OCI-LY1 (cell line): ENCODE results near the gene CCBE1.

Source experiments
- H2AFZ ChIP-seq: fragments of 200-600 bp; sonication (generic), shearing (Covaris generic); 2 replicates; pipeline ENCODE4 v1.6.0; 2014; ENCODE audit warnings: antibody characterized with exemption, mild to moderate bottlenecking, low read length
- H3F3A ChIP-seq: fragments of 200-600 bp; sonication (generic), shearing (Covaris generic); 2 replicates; pipeline ENCODE4 v1.6.0; 2014; ENCODE audit warnings: mild to moderate bottlenecking, antibody characterized with exemption, low read length, moderate library complexity; ENCODE audit not compliant: insufficient read depth
- H3K27ac ChIP-seq: fragments of 200-600 bp; sonication (generic); 2 replicates; pipeline ENCODE4 v1.5.1; 2014; ENCODE audit warnings: low read length, mixed run types, mild to moderate bottlenecking, low read depth; ENCODE audit not compliant: poor library complexity, severe bottlenecking
- H3K27me3 ChIP-seq: fragments of 200-600 bp; sonication (generic); 2 replicates; pipeline ENCODE4 v1.6.0; 2014; ENCODE audit warnings: antibody characterized with exemption, mild to moderate bottlenecking, low read length, moderate library complexity; ENCODE audit not compliant: insufficient read depth
- H3K36me3 ChIP-seq: fragments of 200-600 bp; sonication (generic); 2 replicates; pipeline ENCODE4 v1.6.1; 2014; ENCODE audit warnings: mild to moderate bottlenecking, antibody characterized with exemption, low read length, moderate library complexity, mixed read lengths; ENCODE audit not compliant: insufficient read depth
- H3K4me1 ChIP-seq: fragments of 200-600 bp; sonication (generic); 2 replicates; pipeline ENCODE4 v1.5.1; 2014; ENCODE audit warnings: mild to moderate bottlenecking, low read length, moderate library complexity; ENCODE audit not compliant: insufficient read depth, severe bottlenecking
- H3K4me2 ChIP-seq: fragments of 200-600 bp; sonication (generic), shearing (Covaris generic); 2 replicates; pipeline ENCODE4 v1.6.1; 2014; ENCODE audit warnings: low read length
- H3K4me3 ChIP-seq: fragments of 200-600 bp; sonication (generic); 2 replicates; pipeline ENCODE4 v1.5.1; 2014; ENCODE audit warnings: low read length, low read depth, mild to moderate bottlenecking, mixed read lengths; ENCODE audit not compliant: poor library complexity, severe bottlenecking
- H3K79me2 ChIP-seq: fragments of 200-600 bp; shearing (Covaris generic); 2 replicates; pipeline ENCODE4 v1.6.1; 2016; ENCODE audit warnings: mixed run types, low read length, mixed read lengths; ENCODE audit not compliant: insufficient read depth
- H3K9ac ChIP-seq: fragments of 200-600 bp; sonication (generic), shearing (Covaris generic); 2 replicates; pipeline ENCODE4 v1.6.1; 2014; ENCODE audit warnings: mild to moderate bottlenecking, low read length, mixed read lengths
- H3K9me2 ChIP-seq: fragments of 200-600 bp; sonication (generic), shearing (Covaris generic); 2 replicates; pipeline ENCODE4 v1.6.1; 2014; ENCODE audit warnings: low read depth, mild to moderate bottlenecking, low read length, mixed read lengths
- H3K9me3 ChIP-seq: fragments of 200-600 bp; shearing (Covaris generic); 2 replicates; pipeline ENCODE4 v1.6.1; 2014; ENCODE audit warnings: low read length, mixed read lengths
- H4K20me1 ChIP-seq: fragments of 200-600 bp; sonication (generic), shearing (Covaris generic); 2 replicates; pipeline ENCODE4 v1.6.0; 2016; ENCODE audit warnings: mild to moderate bottlenecking, low read length; ENCODE audit not compliant: insufficient read depth
- EZH2 ChIP-seq: fragments of 200-600 bp; sonication (generic), shearing (Covaris generic); IDR thresholded peaks from 2 replicates; pipeline ENCODE4 v1.8.0; 2017; ENCODE audit warnings: borderline replicate concordance, mixed run types, mild to moderate bottlenecking, antibody characterized with exemption, low read length, moderate library complexity, mixed read lengths
- TF ChIP-seq, protein P1 (sequence below): fragments of 200-600 bp; sonication (generic), shearing (Covaris generic); IDR thresholded peaks from 2 replicates; pipeline ENCODE4 v1.5.1; 2017; ENCODE audit warnings: mild to moderate bottlenecking, antibody characterized with exemption, low read length, moderate library complexity, mixed read lengths

The CCBE1 gene

DNA sequence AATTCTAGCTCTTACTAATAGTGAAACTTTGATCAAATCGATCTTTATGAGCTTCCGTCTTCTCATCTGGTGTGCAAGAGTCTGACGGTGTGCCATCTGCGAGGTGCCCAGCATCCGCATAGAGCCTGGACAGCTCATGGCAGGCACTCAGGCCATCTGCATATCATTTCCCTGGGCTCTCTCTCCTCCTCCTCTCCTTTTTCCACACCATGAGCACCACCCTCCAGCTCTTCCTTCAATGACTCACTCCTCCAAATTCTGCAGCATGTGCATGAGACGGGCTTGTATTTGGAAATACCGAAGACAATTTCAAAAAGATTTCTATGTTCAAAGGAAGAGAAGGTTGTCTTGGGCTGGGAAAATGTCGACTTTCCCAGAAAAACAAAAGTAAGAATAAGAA lies 161.1 kb downstream of the CCBE1 start:
- no peaks in the 10 kb centered on the region for H3K27me3 ChIP-seq
- H3K4me3 ChIP-seq = no peak overlapping the region
- no peaks in the 10 kb centered on the region for H3K79me2 ChIP-seq
- H3K9me2 ChIP-seq = no peaks in the 10 kb centered on the region
- no peak overlapping the region for H3K4me2 ChIP-seq
- H2AFZ ChIP-seq = no peak overlapping the region
- no peaks in the 10 kb centered on the region for H3K9me3 ChIP-seq
- no peaks in the 10 kb centered on the region for H3K36me3 ChIP-seq
- H3K9ac ChIP-seq = no peak overlapping the region
- H3F3A ChIP-seq = no peaks in the 10 kb centered on the region
- no peaks in the 10 kb centered on the region for H4K20me1 ChIP-seq
- no peak for TF ChIP-seq EZH2
- TF ChIP-seq, protein P1, sequence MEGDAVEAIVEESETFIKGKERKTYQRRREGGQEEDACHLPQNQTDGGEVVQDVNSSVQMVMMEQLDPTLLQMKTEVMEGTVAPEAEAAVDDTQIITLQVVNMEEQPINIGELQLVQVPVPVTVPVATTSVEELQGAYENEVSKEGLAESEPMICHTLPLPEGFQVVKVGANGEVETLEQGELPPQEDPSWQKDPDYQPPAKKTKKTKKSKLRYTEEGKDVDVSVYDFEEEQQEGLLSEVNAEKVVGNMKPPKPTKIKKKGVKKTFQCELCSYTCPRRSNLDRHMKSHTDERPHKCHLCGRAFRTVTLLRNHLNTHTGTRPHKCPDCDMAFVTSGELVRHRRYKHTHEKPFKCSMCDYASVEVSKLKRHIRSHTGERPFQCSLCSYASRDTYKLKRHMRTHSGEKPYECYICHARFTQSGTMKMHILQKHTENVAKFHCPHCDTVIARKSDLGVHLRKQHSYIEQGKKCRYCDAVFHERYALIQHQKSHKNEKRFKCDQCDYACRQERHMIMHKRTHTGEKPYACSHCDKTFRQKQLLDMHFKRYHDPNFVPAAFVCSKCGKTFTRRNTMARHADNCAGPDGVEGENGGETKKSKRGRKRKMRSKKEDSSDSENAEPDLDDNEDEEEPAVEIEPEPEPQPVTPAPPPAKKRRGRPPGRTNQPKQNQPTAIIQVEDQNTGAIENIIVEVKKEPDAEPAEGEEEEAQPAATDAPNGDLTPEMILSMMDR = no peak
- no peak overlapping the region for H3K27ac ChIP-seq
- no peaks in the 10 kb centered on the region for H3K4me1 ChIP-seq

DNA sequence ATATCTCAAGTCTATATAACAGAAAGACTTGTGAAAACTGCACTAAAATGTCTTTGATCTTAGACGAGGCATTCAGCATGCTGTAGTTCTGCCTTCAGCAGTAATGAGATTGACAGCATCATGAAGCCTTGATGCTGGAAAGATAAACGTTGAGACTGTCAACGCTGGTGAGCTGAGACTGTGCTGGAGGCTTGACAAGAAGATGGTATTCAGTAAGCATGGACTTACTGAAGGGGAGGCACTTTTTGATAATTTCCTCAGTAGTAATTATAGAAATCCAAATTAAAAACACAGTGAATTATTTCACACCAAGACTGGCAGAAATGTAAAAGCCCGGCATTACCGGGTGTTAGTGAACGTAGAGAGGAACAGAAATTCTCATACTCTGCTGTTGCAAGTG lies 162.2 kb downstream of the CCBE1 start:
- Histone ChIP-seq H3F3A (no peaks in the 10 kb centered on the region), H2AFZ (no peak overlapping the region), H3K9me3 (no peaks in the 10 kb centered on the region), H3K4me2 (no peak overlapping the region), H3K27me3 (no peaks in the 10 kb centered on the region), H3K36me3 (no peaks in the 10 kb centered on the region), H3K79me2 (no peaks in the 10 kb centered on the region), H3K27ac (no peak overlapping the region), H3K4me1 (no peaks in the 10 kb centered on the region), H3K4me3 (no peak overlapping the region), H3K9ac (no peak overlapping the region), H4K20me1 (no peaks in the 10 kb centered on the region), H3K9me2 (no peaks in the 10 kb centered on the region)
- TF ChIP-seq, protein P1 = no peak
- TF ChIP-seq EZH2 = no peak

DNA sequence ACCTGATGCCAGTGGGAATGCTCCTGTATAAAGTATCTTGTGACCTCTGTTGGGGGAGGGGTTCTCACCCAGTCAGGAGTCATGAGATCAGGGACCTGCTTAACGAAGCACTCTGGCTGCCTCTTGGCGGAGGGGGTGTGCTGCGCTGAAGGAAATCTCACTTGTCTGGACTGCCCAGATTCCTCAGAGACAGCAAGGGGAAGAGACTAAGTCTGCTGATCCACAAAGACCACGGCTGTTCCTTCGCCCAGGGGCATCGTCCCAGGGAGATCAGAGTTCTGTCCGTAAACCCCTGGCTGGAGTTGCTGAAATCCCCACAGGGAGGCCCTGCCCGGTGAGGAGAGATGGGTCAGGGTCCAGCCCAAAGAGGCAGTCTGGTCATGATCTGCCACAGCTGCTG lies 168.4 kb downstream of the CCBE1 start:
- Histone ChIP-seq H3K27ac (no peak overlapping the region), H4K20me1 (no peaks in the 10 kb centered on the region), H3K27me3 (no peaks in the 10 kb centered on the region), H2AFZ (no peak overlapping the region), H3K9ac (no peak overlapping the region), H3K4me2 (no peak overlapping the region), H3K4me3 (no peak overlapping the region), H3K4me1 (no peaks in the 10 kb centered on the region), H3F3A (no peaks in the 10 kb centered on the region), H3K79me2 (no peaks in the 10 kb centered on the region), H3K9me3 (no peaks in the 10 kb centered on the region), H3K36me3 (no peaks in the 10 kb centered on the region), H3K9me2 (no peaks in the 10 kb centered on the region)
- TF ChIP-seq EZH2 = no peak
- TF ChIP-seq, protein P1 = no peak
